OCI-LY3 (cell line): ENCODE measurements around the gene CNEP1R1.

Experiments
- H2AFZ ChIP-seq: fragments of 200-600, 300-600 bp; shearing (Covaris generic); 2 replicates; pipeline ENCODE4 v1.6.0; 2014; ENCODE audit warnings: antibody characterized with exemption, low read depth, low read length
- H3K27ac ChIP-seq: fragments of 200-600, 300-600 bp; sonication (generic); 2 replicates; pipeline ENCODE4 v1.5.1; 2014; ENCODE audit warnings: mild to moderate bottlenecking, low read length, moderate library complexity, mixed read lengths
- H3K27me3 ChIP-seq: fragments of 200-600, 300-600 bp; sonication (generic); 2 replicates; pipeline ENCODE4 v1.6.1; 2014; ENCODE audit warnings: low read depth, low read length, mixed read lengths
- H3K36me3 ChIP-seq: fragments of 200-600, 300-600 bp; sonication (generic); replicated peaks from 2 replicates; pipeline ENCODE3; 2014; ENCODE audit warnings: low read depth, low read length, mixed read lengths
- H3K4me1 ChIP-seq: fragments of 300-600, 200-600 bp; sonication (generic); 2 replicates; pipeline ENCODE4 v1.6.1; 2014; ENCODE audit warnings: low read length, mixed read lengths
- H3K4me2 ChIP-seq: fragments of 200-600, 300-600 bp; sonication (generic); 2 replicates; pipeline ENCODE4 v1.6.1; 2014; ENCODE audit warnings: low read length, mixed read lengths
- H3K4me3 ChIP-seq: fragments of 300-600, 200-600 bp; sonication (generic); 2 replicates; pipeline ENCODE4 v1.5.1; 2014; ENCODE audit warnings: antibody characterized with exemption, mild to moderate bottlenecking, low read length, moderate library complexity
- H3K79me2 ChIP-seq: fragments of 300-600, 200-600 bp; shearing (Covaris generic); 2 replicates; pipeline ENCODE4 v1.6.1; 2014; ENCODE audit warnings: mild to moderate bottlenecking, low read length, mixed read lengths
- H3K9ac ChIP-seq: fragments of 300-600, 200-600 bp; shearing (Covaris generic); 2 replicates; pipeline ENCODE4 v1.6.0; 2014; ENCODE audit warnings: mild to moderate bottlenecking, low read length, moderate library complexity
- H3K9me3 ChIP-seq: fragments of 200-600, 300-600 bp; shearing (Covaris generic); 2 replicates; pipeline ENCODE4 v1.6.1; 2014; ENCODE audit warnings: low read length, mixed read lengths; ENCODE audit not compliant: insufficient read depth
- H4K20me1 ChIP-seq: fragments of 200-600, 300-600 bp; sonication (generic); 2 replicates; pipeline ENCODE4 v1.6.1; 2016; ENCODE audit warnings: low read length, mixed read lengths; ENCODE audit not compliant: insufficient read depth
- CTCF ChIP-seq: fragments of 200-600, 300-600 bp; sonication (generic); IDR thresholded peaks from 2 replicates; pipeline ENCODE4 v1.5.1; 2014; ENCODE audit warnings: antibody characterized with exemption, low read length, low read depth
- EZH2phosphoT487 ChIP-seq: fragments of 200-600 bp; shearing (Covaris generic); IDR thresholded peaks from 2 replicates; pipeline ENCODE4 v1.6.1; 2018; ENCODE audit warnings: antibody characterized with exemption, mixed run types, low read depth

The CNEP1R1 gene

GRCh38 chr16:50072730-50073129 lies 47.7 kb downstream of the CNEP1R1 start:
- peaks cover 28% of the 10 kb centered on the region for H3K4me1 ChIP-seq
- H3K27me3 ChIP-seq: no peaks in the 10 kb centered on the region
- no peak overlapping the region for H2AFZ ChIP-seq
- peaks cover 6% of the 10 kb centered on the region; the same call in 1 of the 2 replicates for H3K79me2 ChIP-seq
- peak overlapping the region; percentile 29; the same call in 1 of the 2 replicates for H3K27ac ChIP-seq
- peaks cover 32% of the 10 kb centered on the region for H3K36me3 ChIP-seq
- peak overlapping the region; percentile 20; the same call in 1 of the 2 replicates for H3K4me3 ChIP-seq
- H3K9me3 ChIP-seq: no peaks in the 10 kb centered on the region
- no peak for TF ChIP-seq EZH2phosphoT487
- no peak for TF ChIP-seq CTCF
- peak overlapping the region; percentile 60 for H3K4me2 ChIP-seq
- H4K20me1 ChIP-seq: 0 out of 2 replicates have a peak, but pooled peaks cover 9% of the 10 kb centered on the region
- peak overlapping the region; percentile 5; the same call in 1 of the 2 replicates for H3K9ac ChIP-seq

GRCh38 chr16:50079397-50080140 lies 54.5 kb downstream of the CNEP1R1 start:
- Histone ChIP-seq H3K4me3 (no peak overlapping the region), H3K79me2 (no peaks in the 10 kb centered on the region), H3K4me2 (no peak overlapping the region), H3K9ac (no peak overlapping the region), H3K36me3 (peaks cover 33% of the 10 kb centered on the region), H4K20me1 (no peaks in the 10 kb centered on the region), H2AFZ (no peak overlapping the region), H3K9me3 (no peaks in the 10 kb centered on the region), H3K4me1 (peaks cover 7% of the 10 kb centered on the region), H3K27ac (no peak overlapping the region), H3K27me3 (no peaks in the 10 kb centered on the region)
- TF ChIP-seq CTCF: no peak
- no peak for TF ChIP-seq EZH2phosphoT487

- no peak overlapping the region for H3K4me3 ChIP-seq
- H3K79me2 ChIP-seq: no peaks in the 10 kb centered on the region
- peaks cover 7% of the 10 kb centered on the region for H3K4me1 ChIP-seq
- H3K9me3 ChIP-seq: no peaks in the 10 kb centered on the region
- no peak for TF ChIP-seq EZH2phosphoT487
- no peak for TF ChIP-seq CTCF
- peaks cover 38% of the 10 kb centered on the region for H3K36me3 ChIP-seq
- no peak overlapping the region for H2AFZ ChIP-seq
- H3K27ac ChIP-seq: no peak overlapping the region
- H3K9ac ChIP-seq: no peak overlapping the region
- no peaks in the 10 kb centered on the region for H3K27me3 ChIP-seq
- H4K20me1 ChIP-seq: no peaks in the 10 kb centered on the region
- H3K4me2 ChIP-seq: no peak overlapping the region
These were observed 56.5 kb downstream of the CNEP1R1 start for GRCh38 chr16:50081428-50082018.

- H3K36me3 ChIP-seq: peaks cover 44% of the 10 kb centered on the region
- no peak overlapping the region for H2AFZ ChIP-seq
- no peak overlapping the region for H3K4me2 ChIP-seq
- no peak overlapping the region for H3K27ac ChIP-seq
- H3K4me3 ChIP-seq: no peak overlapping the region
- H3K27me3 ChIP-seq: no peaks in the 10 kb centered on the region
- H3K9ac ChIP-seq: no peak overlapping the region
- no peaks in the 10 kb centered on the region for H3K9me3 ChIP-seq
- H3K4me1 ChIP-seq: no peaks in the 10 kb centered on the region
- H3K79me2 ChIP-seq: no peaks in the 10 kb centered on the region
- H4K20me1 ChIP-seq: no peaks in the 10 kb centered on the region
- TF ChIP-seq CTCF: no peak
- TF ChIP-seq EZH2phosphoT487: no peak
These were observed 59.0 kb downstream of the CNEP1R1 start for GRCh38 chr16:50083996-50084395.
